ENCODE results near the gene PRF1.
"Not testable (repeated sequence)": the region's sequence is repeated elsewhere in the genome, so short reads cannot be mapped to it uniquely, and the experiment has no call there.

PRF1 gene

GRCh38 chr10:70617798-70618568, 15.4 kb upstream of the PRF1 start:
- peak; percentile 63 for DNase-seq

- no peak for DNase-seq
These were observed 14.2 kb upstream of the PRF1 start for GRCh38 chr10:70616761-70617160.

GRCh38 chr10:70615784-70616522, 13.4 kb upstream of the PRF1 start:
- DNase-seq, result no peak

- no peak for DNase-seq
These were observed 12.7 kb upstream of the PRF1 start for GRCh38 chr10:70615211-70615610.

- DNase-seq, result not testable (repeated sequence)
These were observed 11.8 kb upstream of the PRF1 start for GRCh38 chr10:70614364-70614763.

GRCh38 chr10:70613941-70614340, 11.4 kb upstream of the PRF1 start:
- DNase-seq, result no peak

GRCh38 chr10:70607936-70608335, 5.4 kb upstream of the PRF1 start:
- DNase-seq, result no peak

- no peak for DNase-seq
These were observed 2.6 kb upstream of the PRF1 start for GRCh38 chr10:70605161-70605560.

GRCh38 chr10:70604106-70604505, 1.6 kb upstream of the PRF1 start:
- no peak for DNase-seq

- no peak for DNase-seq
These were observed 884 bp upstream of the PRF1 start for GRCh38 chr10:70603449-70603801.

GRCh38 chr10:70601746-70602145, 795 bp downstream of the PRF1 start:
- DNase-seq, result no peak

GRCh38 chr10:70600512-70601395, 1.8 kb downstream of the PRF1 start:
- DNase-seq, result no peak

GRCh38 chr10:70599791-70600190, 2.8 kb downstream of the PRF1 start:
- no peak for DNase-seq

GRCh38 chr10:70599319-70599718, 3.2 kb downstream of the PRF1 start:
- DNase-seq, result no peak

GRCh38 chr10:70598857-70599295, 3.7 kb downstream of the PRF1 start:
- DNase-seq, result no peak

GRCh38 chr10:70597856-70598815, 4.4 kb downstream of the PRF1 start:
- no peak for DNase-seq

- no peak for DNase-seq
These were observed 5.4 kb downstream of the PRF1 start for GRCh38 chr10:70596860-70597809.

- DNase-seq, result no peak
These were observed 6.3 kb downstream of the PRF1 start for GRCh38 chr10:70596110-70596798.

- DNase-seq, result no peak
These were observed 7.0 kb downstream of the PRF1 start for GRCh38 chr10:70595566-70596016.

- no peak for DNase-seq
These were observed 8.4 kb downstream of the PRF1 start for GRCh38 chr10:70594161-70594560.
